ENCODE results near the gene AGPAT1. TPM values are rescaled to one million over a fixed set of nuclear protein-coding genes. Genes with fewer than 3 reads are reported as not detected.
A peak's percentile ranks its signal among the peaks of the same experiment; 100 is the strongest.

AGPAT1 gene
- total and polyA plus RNA-seq, 2 of the 13 experiments (the other 11 are each of a cell fraction or from before 2014, with no cell fraction given): 51.3 to 139 TPM

DNA sequence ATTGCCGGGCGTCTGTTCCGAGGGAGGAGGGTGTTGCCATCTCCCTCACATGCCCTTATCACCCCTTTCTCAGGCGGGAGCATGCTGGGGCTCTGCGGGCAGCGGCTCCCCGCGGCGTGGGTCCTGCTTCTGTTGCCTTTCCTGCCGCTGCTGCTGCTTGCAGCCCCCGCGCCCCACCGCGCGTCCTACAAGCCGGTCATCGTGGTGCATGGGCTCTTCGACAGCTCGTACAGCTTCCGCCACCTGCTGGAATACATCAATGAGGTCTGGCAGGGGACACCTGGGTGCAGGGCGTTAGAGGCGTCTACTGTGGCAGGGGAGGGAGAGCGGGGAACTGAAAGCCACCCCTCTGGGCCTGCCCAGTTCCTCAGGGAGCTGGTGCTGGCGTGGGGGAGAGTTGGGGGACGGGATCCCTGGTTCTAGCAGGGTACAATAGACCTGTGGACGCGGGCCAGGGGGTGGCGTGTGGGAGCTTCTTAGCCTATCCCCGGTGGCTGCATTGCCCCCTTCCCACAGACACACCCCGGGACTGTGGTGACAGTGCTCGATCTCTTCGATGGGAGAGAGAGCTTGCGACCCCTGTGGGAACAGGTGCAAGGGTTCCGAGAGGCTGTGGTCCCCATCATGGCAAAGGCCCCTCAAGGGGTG is 21.2 kb downstream of the AGPAT1 start (continued):
- TF ChIP-seq, protein P1, sequence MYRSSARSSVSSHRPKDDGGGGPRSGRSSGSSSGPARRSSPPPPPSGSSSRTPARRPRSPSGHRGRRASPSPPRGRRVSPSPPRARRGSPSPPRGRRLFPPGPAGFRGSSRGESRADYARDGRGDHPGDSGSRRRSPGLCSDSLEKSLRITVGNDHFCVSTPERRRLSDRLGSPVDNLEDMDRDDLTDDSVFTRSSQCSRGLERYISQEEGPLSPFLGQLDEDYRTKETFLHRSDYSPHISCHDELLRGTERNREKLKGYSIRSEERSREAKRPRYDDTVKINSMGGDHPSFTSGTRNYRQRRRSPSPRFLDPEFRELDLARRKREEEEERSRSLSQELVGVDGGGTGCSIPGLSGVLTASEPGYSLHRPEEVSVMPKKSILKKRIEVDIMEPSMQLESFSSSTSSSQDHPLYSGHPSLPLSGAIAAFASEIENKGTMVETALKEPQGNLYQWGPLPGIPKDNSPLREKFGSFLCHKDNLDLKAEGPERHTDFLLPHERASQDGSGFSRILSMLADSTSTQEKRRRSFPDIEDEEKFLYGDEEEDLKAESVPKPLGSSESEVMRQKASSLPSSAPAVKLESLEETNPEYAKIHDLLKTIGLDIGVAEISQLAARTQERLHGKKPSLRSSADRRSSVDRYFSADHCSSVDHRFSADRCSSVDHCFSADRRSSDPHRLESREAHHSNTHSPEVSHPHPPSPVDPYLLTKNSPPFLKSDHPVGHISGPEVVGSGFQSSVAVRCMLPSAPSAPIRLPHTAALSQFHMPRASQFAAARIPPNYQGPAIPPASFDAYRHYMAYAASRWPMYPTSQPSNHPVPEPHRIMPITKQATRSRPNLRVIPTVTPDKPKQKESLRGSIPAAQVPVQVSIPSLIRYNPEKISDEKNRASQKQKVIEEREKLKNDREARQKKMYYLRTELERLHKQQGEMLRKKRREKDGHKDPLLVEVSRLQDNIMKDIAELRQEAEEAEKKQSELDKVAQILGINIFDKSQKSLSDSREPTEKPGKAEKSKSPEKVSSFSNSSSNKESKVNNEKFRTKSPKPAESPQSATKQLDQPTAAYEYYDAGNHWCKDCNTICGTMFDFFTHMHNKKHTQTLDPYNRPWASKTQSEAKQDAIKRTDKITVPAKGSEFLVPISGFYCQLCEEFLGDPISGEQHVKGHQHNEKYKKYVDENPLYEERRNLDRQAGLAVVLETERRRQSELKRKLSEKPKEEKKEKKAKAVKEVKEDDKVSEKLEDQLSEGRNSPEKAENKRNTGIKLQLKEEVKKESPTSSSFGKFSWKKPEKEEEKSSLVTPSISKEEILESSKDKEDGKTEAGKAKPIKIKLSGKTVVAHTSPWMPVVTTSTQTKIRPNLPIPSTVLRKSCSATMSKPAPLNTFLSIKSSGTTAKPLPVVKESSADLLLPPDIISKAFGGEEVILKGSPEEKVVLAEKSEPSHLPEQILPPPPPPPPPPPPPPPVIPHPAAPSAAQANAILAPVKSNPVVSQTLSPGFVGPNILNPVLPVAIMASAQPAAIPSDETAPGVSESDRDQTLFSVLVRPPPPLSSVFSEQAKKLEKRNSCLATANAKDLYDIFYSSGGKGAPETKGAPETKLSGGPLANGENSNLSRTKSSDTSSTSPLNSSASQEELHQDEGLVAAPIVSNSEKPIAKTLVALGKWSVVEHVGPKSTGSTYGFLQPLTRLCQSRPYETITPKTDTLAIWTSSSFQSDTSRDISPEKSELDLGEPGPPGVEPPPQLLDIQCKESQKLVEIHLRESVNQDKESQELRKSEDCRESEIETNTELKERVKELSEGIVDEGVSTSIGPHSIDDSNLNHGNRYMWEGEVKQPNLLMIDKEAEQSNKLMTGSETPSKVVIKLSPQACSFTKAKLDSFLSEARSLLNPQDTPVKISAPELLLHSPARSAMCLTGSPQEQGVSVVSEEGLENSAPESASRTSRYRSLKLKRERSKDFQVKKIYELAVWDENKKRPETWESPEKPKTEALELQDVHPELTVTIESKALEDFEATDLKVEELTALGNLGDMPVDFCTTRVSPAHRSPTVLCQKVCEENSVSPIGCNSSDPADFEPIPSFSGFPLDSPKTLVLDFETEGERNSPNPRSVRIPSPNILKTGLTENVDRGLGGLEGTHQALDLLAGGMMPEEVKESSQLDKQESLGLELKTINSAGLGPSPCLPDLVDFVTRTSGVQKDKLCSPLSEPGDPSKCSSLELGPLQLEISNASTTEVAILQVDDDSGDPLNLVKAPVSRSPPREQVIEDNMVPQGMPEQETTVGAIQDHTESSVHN (CRISPR knock-in tag; IDR thresholded peaks at IDR 0.05): no peak
- TF ChIP-seq NFKB2 (CRISPR knock-in tag; IDR thresholded peaks at IDR 0.05; ENCODE audit: borderline replicate concordance): 0 out of 2 replicates have a peak, but pooled peaks have one; percentile 9
- TF ChIP-seq RFX5 (IDR thresholded peaks at IDR 0.05; ENCODE audit: low read depth, low read length): peak; percentile 10; the same call in 1 of the 2 replicates
- TF ChIP-seq ZNF17 (CRISPR knock-in tag; IDR thresholded peaks at IDR 0.05): no peak
- TF ChIP-seq CHD4 (IDR thresholded peaks at IDR 0.05; ENCODE audit: borderline replicate concordance, low read length): no peak
- TF ChIP-seq IRX3 (CRISPR knock-in tag; IDR thresholded peaks at IDR 0.05; ENCODE audit: borderline replicate concordance, low read depth): no peak
- peak; percentile 76; the same call in 1 of the 2 replicates for TF ChIP-seq ZNF331 (CRISPR knock-in tag; IDR thresholded peaks at IDR 0.05)
- TF ChIP-seq ZFP41 (CRISPR knock-in tag; IDR thresholded peaks at IDR 0.05; ENCODE audit: borderline replicate concordance): peak; percentile 86; the same call in 1 of the 2 replicates
- no peak for TF ChIP-seq ZBTB8A (CRISPR knock-in tag; IDR thresholded peaks at IDR 0.05; ENCODE audit: borderline replicate concordance, low read depth)
- TF ChIP-seq ZNF550 (CRISPR knock-in tag; IDR thresholded peaks at IDR 0.05; ENCODE audit: borderline replicate concordance): peak; percentile 27; the same call in 1 of the 2 replicates
- 0 out of 2 replicates have a peak, but pooled peaks have one; percentile 25 for TF ChIP-seq ZKSCAN5 (CRISPR knock-in tag; IDR thresholded peaks at IDR 0.05)
- TF ChIP-seq, protein P2, sequence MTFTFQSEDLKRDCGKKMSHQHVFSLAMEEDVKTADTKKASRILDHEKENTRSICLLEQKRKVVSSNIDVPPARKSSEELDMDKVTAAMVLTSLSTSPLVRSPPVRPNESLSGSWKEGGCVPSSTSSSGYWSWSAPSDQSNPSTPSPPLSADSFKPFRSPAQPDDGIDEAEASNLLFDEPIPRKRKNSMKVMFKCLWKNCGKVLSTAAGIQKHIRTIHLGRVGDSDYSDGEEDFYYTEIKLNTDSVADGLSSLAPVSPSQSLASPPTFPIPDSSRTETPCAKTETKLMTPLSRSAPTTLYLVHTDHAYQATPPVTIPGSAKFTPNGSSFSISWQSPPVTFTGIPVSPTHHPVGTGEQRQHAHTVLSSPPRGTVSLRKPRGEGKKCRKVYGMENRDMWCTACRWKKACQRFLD (CRISPR knock-in tag; IDR thresholded peaks at IDR 0.05; ENCODE audit: borderline replicate concordance): peak; percentile 69; the same call in 1 of the 2 replicates
- TF ChIP-seq ZNF501 (CRISPR knock-in tag; IDR thresholded peaks at IDR 0.05): 0 out of 2 replicates have a peak, but pooled peaks have one; percentile 45
- TF ChIP-seq FOXA3 (CRISPR knock-in tag; IDR thresholded peaks at IDR 0.05): peak; percentile 15; the same call in 1 of the 2 replicates
- TF ChIP-seq, protein P3, sequence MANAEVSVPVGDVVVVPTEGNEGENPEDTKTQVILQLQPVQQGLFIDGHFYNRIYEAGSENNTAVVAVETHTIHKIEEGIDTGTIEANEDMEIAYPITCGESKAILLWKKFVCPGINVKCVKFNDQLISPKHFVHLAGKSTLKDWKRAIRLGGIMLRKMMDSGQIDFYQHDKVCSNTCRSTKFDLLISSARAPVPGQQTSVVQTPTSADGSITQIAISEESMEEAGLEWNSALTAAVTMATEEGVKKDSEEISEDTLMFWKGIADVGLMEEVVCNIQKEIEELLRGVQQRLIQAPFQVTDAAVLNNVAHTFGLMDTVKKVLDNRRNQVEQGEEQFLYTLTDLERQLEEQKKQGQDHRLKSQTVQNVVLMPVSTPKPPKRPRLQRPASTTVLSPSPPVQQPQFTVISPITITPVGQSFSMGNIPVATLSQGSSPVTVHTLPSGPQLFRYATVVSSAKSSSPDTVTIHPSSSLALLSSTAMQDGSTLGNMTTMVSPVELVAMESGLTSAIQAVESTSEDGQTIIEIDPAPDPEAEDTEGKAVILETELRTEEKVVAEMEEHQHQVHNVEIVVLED (CRISPR knock-in tag; IDR thresholded peaks at IDR 0.05; ENCODE audit: borderline replicate concordance): peak; percentile 57; the same call in 1 of the 2 replicates
- peak; percentile 43; the same call in 1 of the 2 replicates for TF ChIP-seq ERF (CRISPR knock-in tag; IDR thresholded peaks at IDR 0.05)
- no peak for TF ChIP-seq GABPA (IDR thresholded peaks at IDR 0.05; ENCODE audit: low read depth, low read length)
- no peak for TF ChIP-seq GABPA (CRISPR knock-in tag; IDR thresholded peaks at IDR 0.05; ENCODE audit: low read depth)
- no peak for TF ChIP-seq ETV6 (CRISPR knock-in tag; conservative IDR thresholded peaks at IDR 0.05)
